KMS-11 (cell line): ENCODE data around the gene TULP4.

ENCODE experiments used
- H2AFZ ChIP-seq: fragments of 200-600 bp; sonication (generic); 2 replicates; pipeline ENCODE4 v1.6.1; 2016; ENCODE audit warnings: antibody characterized with exemption, mixed run types, low read depth
- H3K27ac ChIP-seq: fragments of 200-600 bp; sonication (generic); 2 replicates; pipeline ENCODE4 v1.6.1; 2016; ENCODE audit warnings: mild to moderate bottlenecking, mixed run types
- H3K27me3 ChIP-seq: fragments of 200-600 bp; sonication (generic); 2 replicates; pipeline ENCODE4 v1.6.1; 2017; ENCODE audit warnings: mild to moderate bottlenecking, low read depth, mixed run types, moderate library complexity; ENCODE audit not compliant: insufficient read depth
- H3K36me3 ChIP-seq: fragments of 200-600 bp; sonication (generic); 2 replicates; pipeline ENCODE4 v1.6.1; 2017; ENCODE audit warnings: mild to moderate bottlenecking, mixed run types; ENCODE audit not compliant: insufficient read depth
- H3K4me1 ChIP-seq: fragments of 200-600 bp; sonication (generic); 2 replicates; pipeline ENCODE4 v1.6.1; 2016; ENCODE audit warnings: mild to moderate bottlenecking, low read depth, mixed run types; ENCODE audit not compliant: poor library complexity, severe bottlenecking
- H3K4me2 ChIP-seq: fragments of 200-600 bp; sonication (generic); 2 replicates; pipeline ENCODE4 v1.7.0; 2016; ENCODE audit warnings: mild to moderate bottlenecking, mixed run types
- H3K4me3 ChIP-seq: fragments of 200-600 bp; sonication (generic); IDR thresholded peaks from 2 replicates; pipeline ENCODE4 v1.6.1; 2017; ENCODE audit warnings: low read depth, low read length, mixed read lengths; ENCODE audit not compliant: insufficient read depth
- H3K79me2 ChIP-seq: fragments of 200-600 bp; sonication (generic); 2 replicates; pipeline ENCODE4 v1.6.1; 2016; ENCODE audit warnings: low read depth, mixed run types; ENCODE audit not compliant: insufficient read depth
- H3K9ac ChIP-seq: fragments of 200-600 bp; sonication (generic); 2 replicates; pipeline ENCODE4 v1.6.1; 2016; ENCODE audit warnings: mild to moderate bottlenecking, mixed run types
- H4K20me1 ChIP-seq: fragments of 200-600 bp; sonication (generic); 2 replicates; pipeline ENCODE4 v1.6.1; 2016; ENCODE audit warnings: mild to moderate bottlenecking, mixed run types; ENCODE audit not compliant: insufficient read depth
- TF ChIP-seq, protein P1 (sequence below): fragments of 200-600 bp; sonication (generic); conservative IDR thresholded peaks from 2 replicates; pipeline ENCODE4 v1.6.1; 2017; ENCODE audit warnings: low read depth, mild to moderate bottlenecking, antibody characterized with exemption, low read length, moderate library complexity, mixed read lengths

TULP4 gene

DNA sequence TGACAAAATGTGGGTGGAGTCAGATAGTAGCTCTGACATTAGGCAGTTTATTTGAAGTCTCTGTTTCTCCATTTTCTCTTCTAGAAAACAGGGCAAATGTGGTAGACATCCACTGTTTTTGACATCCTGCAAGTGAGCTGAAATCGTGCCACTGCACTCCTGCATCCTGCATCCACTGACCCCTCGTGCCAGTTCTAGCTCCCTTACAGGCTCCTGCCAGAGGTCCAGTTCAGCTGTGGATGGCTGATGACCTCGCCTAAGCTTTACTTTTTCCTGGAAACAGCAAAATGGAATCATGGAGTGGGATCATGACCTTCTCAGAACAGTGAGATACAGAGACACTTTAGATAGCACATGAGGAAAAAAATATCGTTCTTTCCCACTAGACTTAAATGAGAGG is 58.5 kb downstream of the TULP4 start:
- no peak overlapping the region for H3K4me2 ChIP-seq
- no peak overlapping the region for H3K9ac ChIP-seq
- no peaks in the 10 kb centered on the region for H3K4me1 ChIP-seq
- TF ChIP-seq, protein P1, sequence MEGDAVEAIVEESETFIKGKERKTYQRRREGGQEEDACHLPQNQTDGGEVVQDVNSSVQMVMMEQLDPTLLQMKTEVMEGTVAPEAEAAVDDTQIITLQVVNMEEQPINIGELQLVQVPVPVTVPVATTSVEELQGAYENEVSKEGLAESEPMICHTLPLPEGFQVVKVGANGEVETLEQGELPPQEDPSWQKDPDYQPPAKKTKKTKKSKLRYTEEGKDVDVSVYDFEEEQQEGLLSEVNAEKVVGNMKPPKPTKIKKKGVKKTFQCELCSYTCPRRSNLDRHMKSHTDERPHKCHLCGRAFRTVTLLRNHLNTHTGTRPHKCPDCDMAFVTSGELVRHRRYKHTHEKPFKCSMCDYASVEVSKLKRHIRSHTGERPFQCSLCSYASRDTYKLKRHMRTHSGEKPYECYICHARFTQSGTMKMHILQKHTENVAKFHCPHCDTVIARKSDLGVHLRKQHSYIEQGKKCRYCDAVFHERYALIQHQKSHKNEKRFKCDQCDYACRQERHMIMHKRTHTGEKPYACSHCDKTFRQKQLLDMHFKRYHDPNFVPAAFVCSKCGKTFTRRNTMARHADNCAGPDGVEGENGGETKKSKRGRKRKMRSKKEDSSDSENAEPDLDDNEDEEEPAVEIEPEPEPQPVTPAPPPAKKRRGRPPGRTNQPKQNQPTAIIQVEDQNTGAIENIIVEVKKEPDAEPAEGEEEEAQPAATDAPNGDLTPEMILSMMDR, result no peak
- peaks cover 4% of the 10 kb centered on the region for H3K79me2 ChIP-seq
- H4K20me1 ChIP-seq, result no peaks in the 10 kb centered on the region
- H3K4me3 ChIP-seq, result no peak overlapping the region
- no peaks in the 10 kb centered on the region for H3K36me3 ChIP-seq
- no peak overlapping the region for H2AFZ ChIP-seq
- no peaks in the 10 kb centered on the region for H3K27me3 ChIP-seq
- no peak overlapping the region for H3K27ac ChIP-seq

DNA sequence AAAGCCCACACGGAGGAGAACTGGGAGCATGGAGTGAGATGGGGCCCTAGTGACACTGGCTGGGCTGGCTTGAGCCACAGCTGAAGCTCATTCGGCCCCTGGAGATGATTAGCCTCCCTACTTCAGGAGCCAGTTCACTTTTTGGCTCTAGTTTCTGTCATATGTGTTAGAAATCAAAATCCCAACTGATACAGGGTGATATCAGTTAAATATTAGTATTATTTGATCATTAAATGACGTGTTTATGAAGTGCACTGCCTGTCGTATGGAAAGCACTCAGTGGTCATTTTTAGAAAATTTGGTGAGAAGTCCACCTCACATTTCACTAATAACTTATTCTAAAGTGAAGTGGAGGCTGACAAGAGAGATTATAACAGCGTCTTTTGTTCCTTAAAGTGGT is 59.0 kb downstream of the TULP4 start:
- no peaks in the 10 kb centered on the region for H4K20me1 ChIP-seq
- no peaks in the 10 kb centered on the region for H3K4me1 ChIP-seq
- no peak overlapping the region for H3K4me3 ChIP-seq
- H3K79me2 ChIP-seq, result peaks cover 4% of the 10 kb centered on the region
- H3K36me3 ChIP-seq, result no peaks in the 10 kb centered on the region
- TF ChIP-seq, protein P1, result no peak
- no peak overlapping the region for H3K4me2 ChIP-seq
- H2AFZ ChIP-seq, result no peak overlapping the region
- no peak overlapping the region for H3K9ac ChIP-seq
- no peaks in the 10 kb centered on the region for H3K27me3 ChIP-seq
- no peak overlapping the region for H3K27ac ChIP-seq

DNA sequence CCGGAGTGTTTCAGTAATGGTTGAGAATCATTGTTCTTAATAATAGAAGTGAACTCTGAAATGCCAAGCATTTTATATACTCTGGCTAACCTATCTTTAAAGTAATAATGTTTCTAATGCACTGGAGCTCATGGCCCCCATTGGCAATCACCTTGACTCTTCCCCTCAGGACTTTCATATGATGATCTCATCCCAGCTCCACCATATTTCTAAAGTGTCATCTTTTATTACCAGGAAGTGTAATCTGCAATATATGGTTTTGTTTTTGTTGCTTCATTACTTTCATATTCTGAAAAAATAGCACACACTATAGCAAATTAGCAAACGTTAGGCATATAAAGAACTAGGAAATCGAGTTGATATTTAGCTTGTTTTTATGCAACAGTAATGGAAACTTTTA is 60.3 kb downstream of the TULP4 start:
- TF ChIP-seq, protein P1, result no peak
- Histone ChIP-seq H2AFZ (no peak overlapping the region), H4K20me1 (no peaks in the 10 kb centered on the region)

DNA sequence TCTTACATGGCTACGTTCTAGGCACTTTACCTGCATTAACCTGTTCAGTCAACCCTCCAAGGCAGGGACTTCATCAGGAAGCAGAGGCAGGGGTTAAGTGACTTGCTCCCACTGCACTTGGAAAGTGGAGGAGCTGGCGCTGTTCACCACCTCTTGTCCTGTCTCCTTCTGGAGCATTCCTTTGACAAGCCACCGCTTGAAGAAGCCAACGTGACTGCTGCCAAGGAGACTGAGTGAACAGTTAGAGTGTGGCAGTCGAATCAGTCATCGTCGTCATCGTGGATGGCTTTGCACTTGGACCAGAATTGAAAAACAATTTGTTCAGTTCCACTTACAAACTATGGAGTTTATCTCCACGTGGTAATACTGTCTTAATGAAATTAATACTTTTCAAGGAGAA is 60.9 kb downstream of the TULP4 start:
- no peak overlapping the region for H3K27ac ChIP-seq
- H3K4me1 ChIP-seq, result no peaks in the 10 kb centered on the region
- H3K36me3 ChIP-seq, result no peaks in the 10 kb centered on the region
- no peak overlapping the region for H3K4me2 ChIP-seq
- no peak overlapping the region for H2AFZ ChIP-seq
- no peak overlapping the region for H3K4me3 ChIP-seq
- H4K20me1 ChIP-seq, result no peaks in the 10 kb centered on the region
- no peak overlapping the region for H3K9ac ChIP-seq
- no peaks in the 10 kb centered on the region for H3K27me3 ChIP-seq
- H3K79me2 ChIP-seq, result peaks cover 9% of the 10 kb centered on the region
- TF ChIP-seq, protein P1, result no peak

More for the DNA sequence above, 60.3 kb downstream of the TULP4 start:
- Histone ChIP-seq H3K79me2 (peaks cover 7% of the 10 kb centered on the region), H3K27ac (no peak overlapping the region), H3K27me3 (no peaks in the 10 kb centered on the region), H3K36me3 (no peaks in the 10 kb centered on the region), H3K4me3 (no peak overlapping the region), H3K4me1 (no peaks in the 10 kb centered on the region), H3K9ac (no peak overlapping the region), H3K4me2 (no peak overlapping the region)
